Omental fat pad (tissue), 4 donors: ENCODE data around the gene SH3BP5. TPM values are rescaled to one million over a fixed set of nuclear protein-coding genes. Genes with fewer than 3 reads are reported as not detected.

ENCODE experiments used
- ATAC-seq: fragments of 150-250 bp; one replicate; pipeline ENCODE4 v1.9.1; 2016; ENCODE audit warnings: mild to moderate bottlenecking, moderate library complexity; ENCODE audit not compliant: low FRiP score
- DNase-seq: peaks from one replicate; pipeline ENCODE4 v3.0.0-alpha.2; 2019; ENCODE audit warnings: low spot score
- CTCF ChIP-seq, 3 donors: fragments of 450-650 bp; IDR thresholded peaks; one replicate each; pipeline ENCODE4 v1.5.1; 2016 to 2017; ENCODE audit warnings: antibody characterized with exemption in 3 of 3, mild to moderate bottlenecking in 3 of 3, moderate library complexity in 2 of 3
- total RNA-seq, 4 donors: library from RNA; depleted of rRNA; stranded (reverse); fragments of >200 nt; gene quantifications; one replicate each; pipeline ENCODE4 v1.1.0, GENCODE V29; 2016

Gene SH3BP5
- total RNA-seq, 4 donors from 2014 or later: 71.1 to 114 (median 88.4) TPM

GRCh38 chr3:15279205-15279604, 53.2 kb downstream of the SH3BP5 start:
- no peak for DNase-seq
- no peak for TF ChIP-seq CTCF (IDR thresholded peaks at IDR 0.05)
- no peak for ATAC-seq

- ATAC-seq (no peak), DNase-seq (no peak)
- TF ChIP-seq CTCF (IDR thresholded peaks at IDR 0.05): no peak
Observed at GRCh38 chr3:15277861-15278500, 54.4 kb downstream of the SH3BP5 start.

- no peak for ATAC-seq
- no peak for TF ChIP-seq CTCF (IDR thresholded peaks at IDR 0.05)
- DNase-seq: no peak
Observed at GRCh38 chr3:15276028-15276724, 56.2 kb downstream of the SH3BP5 start.

GRCh38 chr3:15273227-15273626, 59.2 kb downstream of the SH3BP5 start:
- TF ChIP-seq CTCF (IDR thresholded peaks at IDR 0.05): no peak
- ATAC-seq: no peak
- no peak for DNase-seq

GRCh38 chr3:15272426-15273196, 59.8 kb downstream of the SH3BP5 start:
- TF ChIP-seq CTCF (IDR thresholded peaks at IDR 0.05): no peak
- DNase-seq: no peak
- no peak for ATAC-seq

GRCh38 chr3:15271785-15272381, 60.5 kb downstream of the SH3BP5 start:
- TF ChIP-seq CTCF (IDR thresholded peaks at IDR 0.05): no peak
- DNase-seq (no peak), ATAC-seq (no peak)
